GM21717 (cell line): ENCODE data around the gene TAF6.
"Not testable (repeated sequence)": the region's sequence is repeated elsewhere in the genome, so short reads cannot be mapped to it uniquely, and the experiment has no call there.

Experiments used
- ATAC-seq: cut with Tn5 transposase; IDR thresholded peaks from one replicate; pipeline ENCODE4 v1.9.1; 2021; ENCODE audit warnings: mild to moderate bottlenecking, moderate library complexity; ENCODE audit not compliant: unreplicated experiment

The TAF6 gene

DNA sequence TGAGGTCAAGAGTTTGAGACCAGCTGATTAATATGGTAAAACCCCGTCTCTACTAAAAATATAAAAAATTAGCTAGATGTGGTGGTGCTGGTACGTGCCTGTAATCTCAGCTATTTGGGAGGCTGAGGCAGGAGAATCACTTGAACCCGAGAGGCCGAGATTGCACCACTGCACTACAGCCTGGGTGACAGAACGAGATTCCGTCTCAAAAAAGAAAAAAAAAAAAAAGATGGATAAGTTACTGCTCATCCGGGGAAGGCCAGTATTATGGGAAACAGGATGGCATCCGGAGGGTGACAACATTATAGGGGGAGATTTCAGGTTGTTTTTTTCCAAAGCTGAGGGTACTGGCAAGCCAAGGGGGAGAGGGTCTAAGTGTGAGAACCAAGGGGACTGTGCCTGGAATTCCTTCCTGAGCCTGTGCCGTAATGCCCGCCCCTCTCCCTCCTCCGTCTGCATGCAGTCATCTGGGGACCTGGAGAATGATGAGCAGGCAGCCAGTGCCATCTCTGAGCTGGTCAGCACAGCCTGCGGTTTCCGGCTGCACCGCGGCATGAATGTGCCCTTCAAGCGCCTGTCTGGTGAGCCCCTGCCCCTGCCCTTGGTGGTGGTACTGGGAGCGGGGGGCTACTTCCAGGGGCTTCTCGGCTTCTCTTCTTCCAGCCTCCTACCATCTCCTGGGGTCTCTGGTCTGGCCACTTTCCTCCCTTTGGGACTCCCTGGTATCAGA is 33.9 kb upstream of the TAF6 start:
- ATAC-seq, result no peak

GRCh38 chr7:100152404-100152803 is 33.2 kb upstream of the TAF6 start:
- ATAC-seq, result no peak

DNA sequence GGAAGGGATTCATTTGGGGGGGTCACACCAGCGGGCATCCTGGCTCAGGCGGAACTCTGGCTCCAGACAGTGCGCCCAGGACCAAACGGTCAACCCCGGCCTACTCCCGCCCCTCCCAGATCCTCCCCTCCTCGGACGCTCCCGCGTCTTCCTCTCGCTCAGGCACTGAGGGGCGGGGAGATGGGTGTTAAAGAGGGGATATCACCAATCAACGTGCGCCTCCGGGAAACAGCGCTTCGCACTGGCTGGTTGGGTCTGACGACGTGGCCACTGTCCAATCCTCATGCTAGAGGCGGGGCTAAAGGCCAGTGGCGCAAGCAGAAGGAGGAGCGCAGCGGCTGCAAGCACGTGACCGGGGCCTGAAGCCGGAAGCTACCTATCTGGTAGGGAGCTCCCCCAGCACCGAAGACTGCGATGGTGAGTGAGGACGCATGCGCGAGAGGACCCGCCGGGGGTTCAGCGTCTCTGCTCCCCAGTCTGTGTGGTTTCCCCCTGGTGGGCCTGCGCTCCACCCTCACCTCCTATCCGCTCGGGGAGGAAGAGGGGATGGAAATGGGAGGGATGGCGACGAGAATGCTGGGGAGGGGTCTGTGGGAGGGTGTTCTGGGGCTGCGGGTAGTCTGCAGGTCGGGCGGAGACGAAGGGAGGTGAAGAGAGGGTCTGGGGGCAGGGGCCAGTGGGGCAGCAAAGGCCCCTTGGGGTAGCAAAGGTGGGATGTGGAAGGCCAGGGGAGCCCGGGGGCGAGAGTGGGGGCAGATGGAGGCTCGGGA is 29.6 kb upstream of the TAF6 start, which contains the start of gene LAMTOR4:
Gene LAMTOR4 (plus strand): TSS at position 360 of the 770 bp plus-strand sequence. CDS start 55 bp downstream, at position 415.
- peak; percentile 96 for ATAC-seq

- no peak for ATAC-seq
Observed at GRCh38 chr7:100148225-100148558, 29.0 kb upstream of the TAF6 start.

DNA sequence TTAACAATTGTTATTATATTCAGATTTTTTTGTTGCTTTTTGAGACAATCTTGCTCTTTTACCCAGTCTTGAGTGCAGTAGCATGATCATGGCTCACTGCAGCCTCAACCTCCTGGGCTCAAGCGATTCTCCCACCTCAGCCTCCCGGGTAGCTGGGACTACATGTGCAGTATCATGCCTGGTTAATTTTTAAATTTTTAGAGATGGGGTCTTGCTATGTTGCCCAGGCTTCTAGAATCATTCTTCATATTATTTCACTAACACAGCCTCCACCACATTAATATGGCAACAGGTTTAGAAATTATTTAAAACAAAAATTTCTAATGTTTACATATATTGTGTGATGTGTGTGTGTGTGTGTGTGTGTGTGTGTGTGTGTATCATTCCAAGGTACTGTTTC is 28.1 kb upstream of the TAF6 start:
- ATAC-seq, result no peak

- ATAC-seq, result not testable (repeated sequence)
Observed at GRCh38 chr7:100146350-100146749, 27.2 kb upstream of the TAF6 start.

DNA sequence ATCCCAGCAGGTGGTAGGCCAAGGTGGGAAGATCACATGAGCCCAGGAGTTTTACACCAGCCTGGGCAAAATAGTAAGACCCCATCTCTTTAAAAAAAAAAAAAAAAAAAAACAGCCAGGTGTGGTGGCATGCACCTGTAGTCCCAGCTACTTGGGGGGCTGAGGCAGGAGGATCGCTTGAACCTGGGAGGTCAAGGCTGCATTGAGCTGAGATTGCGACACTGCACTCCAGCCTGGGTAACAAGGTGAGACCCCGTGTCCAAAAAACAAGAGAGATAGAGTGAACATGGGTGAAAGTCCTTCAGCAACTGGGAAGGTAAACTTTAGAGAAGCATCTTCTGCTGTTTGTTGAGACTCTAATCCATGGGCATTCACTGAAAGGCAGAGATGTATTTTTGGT is 23.3 kb upstream of the TAF6 start:
- no peak for ATAC-seq

DNA sequence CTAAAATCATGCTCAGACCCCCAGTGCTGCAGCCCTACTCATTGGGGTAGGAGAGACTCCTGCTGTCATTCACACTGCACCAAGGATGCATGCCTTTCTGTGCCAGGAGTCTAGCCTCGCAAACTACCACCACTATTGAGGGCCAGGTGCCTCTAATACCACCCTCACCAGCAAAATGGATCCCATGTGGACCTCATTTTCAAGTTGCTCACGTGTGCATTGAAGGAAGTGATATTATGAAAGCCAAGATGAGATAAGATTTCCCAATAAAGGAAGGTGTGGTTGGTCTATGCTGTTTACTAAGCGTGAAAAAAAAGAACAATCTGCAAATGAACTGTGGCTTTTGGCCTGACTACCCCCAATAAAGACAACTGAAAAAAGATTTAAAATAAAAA is 22.4 kb upstream of the TAF6 start:
- ATAC-seq, result no peak

- no peak for ATAC-seq
Observed at GRCh38 chr7:100137851-100138760, 18.9 kb upstream of the TAF6 start.

GRCh38 chr7:100132697-100133151 is 13.6 kb upstream of the TAF6 start:
- peak; percentile 67 for ATAC-seq

DNA sequence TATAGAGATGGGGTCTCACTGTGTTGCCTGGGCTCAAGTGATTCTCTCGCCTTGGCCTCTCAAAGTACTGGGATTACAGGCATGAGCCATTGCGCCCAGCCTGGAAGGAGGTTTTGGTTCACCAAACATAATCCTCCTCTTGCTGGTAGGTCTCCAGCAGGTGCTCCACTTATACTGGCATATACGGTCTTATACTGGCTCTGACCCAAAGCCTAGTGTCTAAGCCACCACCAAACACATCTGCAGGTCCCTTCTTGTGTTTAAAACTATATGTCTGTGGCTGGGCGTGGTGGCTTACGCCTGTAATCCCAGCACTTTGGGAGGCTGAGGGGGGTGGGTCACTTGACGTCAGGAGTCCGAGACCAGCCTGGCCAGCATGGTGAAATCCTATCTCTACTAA is 13.0 kb upstream of the TAF6 start:
- no peak for ATAC-seq

- ATAC-seq, result no peak
Observed at GRCh38 chr7:100130608-100131453, 11.7 kb upstream of the TAF6 start.

GRCh38 chr7:100130220-100130607 is 11.1 kb upstream of the TAF6 start:
- ATAC-seq, result not testable (repeated sequence)

GRCh38 chr7:100128637-100128963 is 9.4 kb upstream of the TAF6 start:
- ATAC-seq, result no peak

DNA sequence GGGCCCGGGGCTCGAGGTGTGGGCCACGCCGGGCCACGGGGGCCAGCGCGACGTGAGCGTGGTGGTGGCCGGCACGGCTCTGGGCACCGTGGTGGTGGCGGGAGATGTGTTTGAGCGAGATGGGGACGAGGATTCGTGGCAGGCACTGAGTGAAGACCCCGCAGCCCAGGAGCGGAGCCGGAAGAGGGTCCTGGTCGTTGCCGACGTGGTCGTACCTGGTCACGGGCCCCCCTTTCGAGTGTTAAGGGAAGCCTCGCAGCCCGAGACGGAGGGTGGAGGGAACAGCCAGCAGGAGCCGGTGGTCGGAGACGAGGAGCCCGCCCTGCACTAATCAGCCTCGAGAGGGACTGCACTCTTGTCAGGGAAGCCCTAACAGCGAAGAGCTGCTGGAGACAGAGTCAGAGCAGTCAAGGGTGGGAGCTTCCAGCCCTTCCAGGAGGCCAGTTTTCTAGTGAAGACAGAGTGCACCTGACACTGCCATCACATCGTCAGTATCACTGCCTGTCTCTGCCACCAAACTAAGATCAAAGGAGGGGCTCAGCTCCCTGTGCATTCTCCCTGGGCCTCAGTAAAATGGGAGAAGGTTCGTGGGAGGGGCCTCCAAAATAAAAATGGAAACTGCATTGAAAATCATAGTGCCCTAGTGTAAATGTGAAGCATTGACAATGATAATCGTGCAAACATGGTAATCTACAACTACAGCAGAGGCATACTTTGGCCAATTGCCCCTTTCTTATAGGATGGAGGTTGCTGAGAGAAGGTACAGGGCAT is 8.9 kb upstream of the TAF6 start:
- no peak for ATAC-seq

DNA sequence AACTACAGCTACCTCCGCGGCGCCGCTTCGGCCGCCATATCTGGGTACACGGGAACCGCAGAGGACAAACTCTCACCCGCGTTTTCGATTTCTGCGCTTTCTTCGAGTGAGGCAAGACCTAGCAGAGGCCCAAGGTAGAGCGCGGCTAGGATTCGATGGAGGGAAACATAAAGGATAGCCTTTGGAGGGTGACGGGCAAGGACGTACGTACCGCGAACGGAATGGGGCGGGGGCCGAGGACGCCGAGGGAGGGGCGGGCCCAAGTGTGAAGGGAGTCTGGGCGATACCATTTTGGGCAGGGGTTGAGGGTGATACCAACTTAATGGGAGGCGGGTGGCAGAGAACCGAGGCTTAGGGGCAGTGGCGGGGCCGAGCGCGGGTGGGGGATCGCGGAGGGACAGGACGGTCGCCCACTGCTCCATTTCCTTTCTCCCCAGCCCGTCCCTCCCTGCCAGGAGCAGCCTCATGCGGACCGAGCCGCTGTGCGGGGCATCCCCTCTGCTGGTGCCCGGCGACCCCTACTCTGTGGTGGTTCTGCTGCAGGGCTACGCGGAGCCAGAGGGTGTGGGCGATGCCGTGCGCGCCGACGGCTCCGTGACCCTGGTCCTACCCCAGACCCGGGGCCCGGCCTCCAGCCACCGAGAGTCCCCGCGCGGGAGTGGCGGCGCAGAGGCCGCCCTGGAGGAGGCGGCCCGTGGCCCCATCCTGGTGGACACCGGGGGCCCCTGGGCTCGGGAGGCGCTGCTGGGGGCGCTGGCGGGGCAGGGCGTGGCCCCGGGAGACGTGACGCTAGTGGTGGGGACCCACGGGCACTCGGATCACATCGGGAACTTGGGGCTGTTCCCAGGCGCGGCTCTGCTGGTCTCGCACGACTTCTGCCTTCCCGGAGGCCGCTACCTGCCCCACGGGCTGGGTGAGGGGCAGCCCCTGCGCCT is 8.0 kb upstream of the TAF6 start, which contains the start of gene MBLAC1:
Gene MBLAC1 (plus strand): TSS at position 37 of the 935 bp plus-strand sequence. CDS start 429 bp downstream, at position 466.
- peak; percentile 69 for ATAC-seq

GRCh38 chr7:100126239-100126930 is 7.2 kb upstream of the TAF6 start:
- peak; percentile 21 for ATAC-seq
